COLO668 (cell line): ENCODE results near the gene GATAD2B.
"Not testable (repeated sequence)": the region's sequence is repeated elsewhere in the genome, so short reads cannot be mapped to it uniquely, and the experiment has no call there.

Source experiments
- DNase-seq: peaks from one replicate; lab custom pipeline; 2025; ENCODE audit not compliant: unreplicated experiment; lab: John Stamatoyannopoulos, UW

The GATAD2B gene

DNA sequence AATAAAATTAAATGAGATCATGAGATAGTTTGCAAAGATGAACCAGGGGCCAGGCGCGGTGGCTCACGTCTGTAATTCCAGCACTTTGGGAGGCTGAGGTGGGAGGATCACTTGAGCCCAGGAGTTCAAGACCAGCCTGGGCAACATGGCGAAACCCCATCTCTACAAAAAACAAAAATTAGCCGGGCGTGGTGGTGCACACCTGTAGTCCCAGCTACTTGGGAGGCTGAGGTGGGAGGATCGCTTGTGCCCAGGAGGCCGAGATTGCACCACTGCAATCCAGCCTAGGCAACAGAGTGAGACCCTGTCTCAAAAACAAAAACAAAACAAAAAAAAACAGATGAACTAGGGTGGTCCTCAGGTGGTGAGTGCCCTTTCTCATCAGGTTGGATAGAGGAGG is 140.1 kb downstream of the GATAD2B start:
- not testable (repeated sequence) for DNase-seq

DNA sequence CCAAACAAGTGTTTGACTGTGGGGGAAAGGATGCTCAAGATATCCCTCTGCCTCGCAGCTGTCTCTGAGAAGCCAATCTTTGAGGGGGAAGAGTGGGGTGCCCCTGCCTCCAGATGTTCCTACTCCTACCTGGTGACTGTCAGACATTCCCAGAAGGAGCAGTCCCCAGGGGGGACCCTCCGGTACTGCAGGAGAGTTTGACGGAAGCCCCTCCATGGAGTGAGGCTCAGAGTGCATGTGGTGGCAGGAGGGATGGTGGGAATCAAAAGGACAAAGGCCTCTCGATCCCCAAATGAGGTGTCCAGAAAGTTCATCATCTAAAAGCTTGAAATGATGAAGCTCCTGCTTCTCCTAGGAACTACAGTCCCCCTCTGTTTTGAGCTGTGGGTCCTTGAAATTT is 142.2 kb downstream of the GATAD2B start:
- no peak for DNase-seq

DNA sequence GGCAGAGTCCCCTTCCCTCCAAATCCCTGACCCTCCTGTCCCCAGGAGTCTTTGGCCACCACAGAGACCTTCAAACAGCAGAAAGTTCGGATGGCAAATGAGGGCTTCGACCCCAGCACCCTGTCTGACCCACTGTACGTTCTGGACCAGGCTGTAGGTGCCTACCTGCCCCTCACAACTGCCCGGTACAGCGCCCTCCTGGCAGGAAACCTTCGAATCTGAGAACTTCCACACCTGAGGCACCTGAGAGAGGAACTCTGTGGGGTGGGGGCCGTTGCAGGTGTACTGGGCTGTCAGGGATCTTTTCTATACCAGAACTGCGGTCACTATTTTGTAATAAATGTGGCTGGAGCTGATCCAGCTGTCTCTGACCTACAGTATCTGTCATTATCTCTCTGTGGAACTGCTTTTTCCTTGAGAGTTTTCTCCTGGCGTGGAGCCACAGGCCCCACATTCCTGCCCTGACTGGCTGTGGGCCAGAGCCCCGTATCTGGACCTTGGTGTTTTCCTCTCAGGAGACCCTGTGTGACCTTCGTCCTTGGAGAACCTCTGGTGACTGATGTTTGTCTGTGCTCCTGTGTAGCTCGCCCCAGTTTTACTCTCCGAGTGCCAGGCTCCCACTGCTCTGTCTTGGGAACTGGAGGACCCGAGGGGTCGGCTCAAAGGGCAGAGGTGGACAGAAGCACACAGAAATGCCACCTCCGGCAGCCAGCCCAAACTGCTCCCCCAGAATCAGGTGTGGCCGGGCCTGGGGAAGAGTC is 142.8 kb downstream of the GATAD2B start:
- DNase-seq: no peak

DNA sequence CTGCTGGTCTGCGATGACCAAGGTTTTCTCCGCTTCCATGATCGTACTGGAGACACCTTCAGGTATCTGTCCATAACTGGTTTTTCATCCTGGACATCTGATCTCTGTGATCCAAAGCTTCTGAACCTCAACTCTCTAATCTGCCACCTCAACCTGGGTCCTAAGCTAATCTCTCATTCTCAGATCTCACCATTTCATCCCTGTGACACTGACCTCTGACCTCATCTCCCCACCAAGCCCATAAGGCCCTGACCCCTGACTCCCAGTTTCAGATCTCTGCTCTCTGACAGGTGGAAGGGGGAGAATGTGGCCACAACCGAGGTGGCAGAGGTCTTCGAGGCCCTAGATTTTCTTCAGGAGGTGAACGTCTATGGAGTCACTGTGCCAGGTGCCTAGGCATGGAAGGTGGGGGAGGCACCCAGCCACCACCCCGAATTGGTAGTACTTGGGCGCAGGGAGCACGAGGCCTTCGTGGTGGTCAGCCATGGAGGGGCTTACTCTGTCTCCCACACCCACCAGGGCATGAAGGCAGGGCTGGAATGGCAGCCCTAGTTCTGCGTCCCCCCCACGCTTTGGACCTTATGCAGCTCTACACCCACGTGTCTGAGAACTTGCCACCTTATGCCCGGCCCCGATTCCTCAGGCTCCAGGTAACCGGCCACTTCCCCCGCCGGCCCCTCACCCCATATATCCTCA is 143.8 kb downstream of the GATAD2B start:
- no peak for DNase-seq

DNA sequence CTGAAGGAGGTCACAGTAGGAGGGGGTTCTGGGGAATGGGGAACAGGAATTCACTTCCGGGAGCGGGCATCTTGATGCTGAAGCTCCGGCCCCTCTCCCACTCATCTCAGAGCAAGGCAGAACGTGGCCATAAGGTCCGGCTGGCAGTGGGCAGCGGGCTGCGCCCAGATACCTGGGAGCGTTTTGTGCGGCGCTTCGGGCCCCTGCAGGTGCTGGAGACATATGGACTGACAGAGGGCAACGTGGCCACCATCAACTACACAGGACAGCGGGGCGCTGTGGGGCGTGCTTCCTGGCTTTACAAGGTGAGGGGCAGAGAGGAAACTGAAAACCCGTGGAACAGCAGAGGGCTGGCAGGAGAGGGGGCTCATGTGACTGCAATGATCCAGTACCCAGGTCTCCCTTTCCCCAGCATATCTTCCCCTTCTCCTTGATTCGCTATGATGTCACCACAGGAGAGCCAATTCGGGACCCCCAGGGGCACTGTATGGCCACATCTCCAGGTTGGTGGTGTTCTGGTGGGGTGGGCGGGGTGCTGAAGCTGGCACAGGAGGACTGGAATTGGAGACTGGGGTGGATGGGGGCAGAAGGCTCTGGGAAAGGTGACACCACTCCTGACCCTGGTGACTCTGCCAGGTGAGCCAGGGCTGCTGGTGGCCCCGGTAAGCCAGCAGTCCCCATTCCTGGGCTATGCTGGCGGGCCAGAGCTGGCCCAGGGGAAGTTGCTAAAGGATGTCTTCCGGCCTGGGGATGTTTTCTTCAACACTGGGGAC is 144.5 kb downstream of the GATAD2B start:
- DNase-seq: no peak

DNA sequence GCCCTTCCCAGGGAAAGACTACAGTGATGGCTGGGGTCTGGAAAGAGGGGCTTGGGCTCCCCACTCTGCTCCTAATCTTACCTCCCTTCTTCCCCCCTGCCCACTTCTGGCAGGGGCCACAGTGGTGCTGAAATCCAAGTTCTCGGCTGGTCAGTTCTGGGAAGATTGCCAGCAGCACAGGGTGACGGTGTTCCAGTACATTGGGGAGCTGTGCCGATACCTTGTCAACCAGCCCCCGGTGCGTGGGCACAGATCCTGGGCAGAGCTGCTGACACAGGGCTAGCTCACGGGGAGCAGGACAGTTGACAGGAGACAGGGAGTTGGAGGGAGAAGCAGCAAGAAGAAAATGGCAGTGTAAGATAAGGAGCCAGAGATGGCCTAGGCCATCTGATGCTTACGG is 145.1 kb downstream of the GATAD2B start:
- DNase-seq: no peak

DNA sequence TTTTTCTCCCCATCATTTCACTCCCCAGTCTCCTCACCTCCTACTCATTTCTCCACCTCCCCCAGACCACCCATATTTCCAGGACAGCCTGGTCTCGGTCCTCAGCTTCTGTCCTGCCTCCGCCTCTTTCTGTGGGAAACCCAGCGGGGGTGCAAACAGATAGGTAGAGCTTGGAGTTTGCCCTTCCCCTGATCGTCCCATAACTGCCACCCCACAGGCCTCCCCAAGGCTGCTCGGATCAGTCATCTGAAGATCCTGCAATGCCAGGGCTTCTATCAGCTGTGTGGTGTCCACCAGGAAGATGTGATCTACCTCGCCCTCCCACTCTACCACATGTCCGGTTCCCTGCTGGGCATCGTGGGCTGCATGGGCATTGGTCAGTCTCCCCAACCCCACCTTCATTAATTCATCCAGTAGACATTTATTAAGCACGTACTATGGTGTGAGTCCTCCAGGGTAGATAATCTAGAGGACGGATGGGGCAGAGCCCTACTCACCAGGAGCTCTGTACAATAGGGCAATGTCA is 145.9 kb downstream of the GATAD2B start:
- DNase-seq: no peak

DNA sequence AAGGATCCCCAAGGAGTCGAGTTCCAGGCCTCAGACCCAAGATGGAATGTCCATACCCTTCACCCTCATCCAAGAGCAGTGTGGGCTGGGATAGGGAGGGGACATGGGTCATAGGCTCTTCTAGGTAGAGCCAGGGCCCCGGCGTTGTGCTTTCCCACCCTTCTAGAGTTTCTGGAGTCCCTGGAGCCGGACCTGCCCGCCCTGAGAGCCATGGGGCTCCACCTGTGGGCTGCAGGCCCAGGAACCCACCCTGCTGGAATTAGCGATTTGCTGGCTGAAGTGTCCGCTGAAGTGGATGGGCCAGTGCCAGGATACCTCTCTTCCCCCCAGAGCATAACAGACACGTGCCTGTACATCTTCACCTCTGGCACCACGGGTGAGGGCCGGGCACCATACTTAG is 146.4 kb downstream of the GATAD2B start:
- DNase-seq: no peak

DNA sequence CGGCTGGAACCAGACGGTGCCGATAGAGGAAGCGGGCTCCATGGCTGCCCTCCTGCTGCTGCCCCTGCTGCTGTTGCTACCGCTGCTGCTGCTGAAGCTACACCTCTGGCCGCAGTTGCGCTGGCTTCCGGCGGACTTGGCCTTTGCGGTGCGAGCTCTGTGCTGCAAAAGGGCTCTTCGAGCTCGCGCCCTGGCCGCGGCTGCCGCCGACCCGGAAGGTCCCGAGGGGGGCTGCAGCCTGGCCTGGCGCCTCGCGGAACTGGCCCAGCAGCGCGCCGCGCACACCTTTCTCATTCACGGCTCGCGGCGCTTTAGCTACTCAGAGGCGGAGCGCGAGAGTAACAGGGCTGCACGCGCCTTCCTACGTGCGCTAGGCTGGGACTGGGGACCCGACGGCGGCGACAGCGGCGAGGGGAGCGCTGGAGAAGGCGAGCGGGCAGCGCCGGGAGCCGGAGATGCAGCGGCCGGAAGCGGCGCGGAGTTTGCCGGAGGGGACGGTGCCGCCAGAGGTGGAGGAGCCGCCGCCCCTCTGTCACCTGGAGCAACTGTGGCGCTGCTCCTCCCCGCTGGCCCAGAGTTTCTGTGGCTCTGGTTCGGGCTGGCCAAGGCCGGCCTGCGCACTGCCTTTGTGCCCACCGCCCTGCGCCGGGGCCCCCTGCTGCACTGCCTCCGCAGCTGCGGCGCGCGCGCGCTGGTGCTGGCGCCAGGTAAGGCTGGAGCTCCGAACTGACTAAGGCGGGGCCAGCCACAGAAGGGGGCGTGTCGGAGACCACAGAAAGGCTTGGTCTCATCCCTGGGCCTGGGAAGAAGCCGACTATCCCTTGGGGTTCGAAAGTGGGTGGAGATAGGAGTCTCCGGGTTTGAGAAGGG is 147.1 kb downstream of the GATAD2B start:
- peak; percentile 90 for DNase-seq

DNA sequence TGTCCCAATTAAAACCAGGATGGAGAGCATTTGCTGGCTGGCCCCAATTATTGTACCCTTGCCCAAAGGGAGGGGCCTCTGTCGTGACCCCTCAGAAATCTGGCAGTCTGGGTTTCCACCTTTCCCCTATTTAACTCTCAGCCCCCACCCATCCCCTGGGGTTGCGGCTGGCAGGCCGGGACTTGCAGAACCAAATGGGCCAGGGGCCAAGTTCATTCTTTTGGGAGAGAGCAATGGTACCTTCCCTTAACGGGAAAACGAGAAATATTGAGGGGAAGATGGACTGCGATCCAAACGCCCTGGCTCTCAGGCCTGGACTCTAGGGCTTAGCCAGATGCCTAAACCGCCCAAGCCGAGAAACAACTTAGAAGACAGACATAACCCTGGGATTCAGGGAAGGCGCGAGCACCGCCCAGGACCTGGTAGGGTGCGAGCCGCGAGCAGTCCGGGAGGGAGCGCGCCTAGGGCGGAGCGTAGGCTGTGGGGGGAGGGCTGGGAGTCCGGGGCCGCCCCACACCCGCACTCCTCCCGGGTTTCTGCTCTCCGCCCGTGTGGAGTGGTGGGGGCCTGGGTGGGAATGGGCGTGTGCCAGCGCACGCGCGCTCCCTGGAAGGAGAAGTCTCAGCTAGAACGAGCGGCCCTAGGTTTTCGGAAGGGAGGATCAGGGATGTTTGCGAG is 147.9 kb downstream of the GATAD2B start, which contains the start of gene SLC27A3:
SLC27A3 (plus strand) TSS at position 628 of the 678 bp plus-strand sequence. CDS start 91 bp downstream, outside the sequence.
- DNase-seq: peak; percentile 79

DNA sequence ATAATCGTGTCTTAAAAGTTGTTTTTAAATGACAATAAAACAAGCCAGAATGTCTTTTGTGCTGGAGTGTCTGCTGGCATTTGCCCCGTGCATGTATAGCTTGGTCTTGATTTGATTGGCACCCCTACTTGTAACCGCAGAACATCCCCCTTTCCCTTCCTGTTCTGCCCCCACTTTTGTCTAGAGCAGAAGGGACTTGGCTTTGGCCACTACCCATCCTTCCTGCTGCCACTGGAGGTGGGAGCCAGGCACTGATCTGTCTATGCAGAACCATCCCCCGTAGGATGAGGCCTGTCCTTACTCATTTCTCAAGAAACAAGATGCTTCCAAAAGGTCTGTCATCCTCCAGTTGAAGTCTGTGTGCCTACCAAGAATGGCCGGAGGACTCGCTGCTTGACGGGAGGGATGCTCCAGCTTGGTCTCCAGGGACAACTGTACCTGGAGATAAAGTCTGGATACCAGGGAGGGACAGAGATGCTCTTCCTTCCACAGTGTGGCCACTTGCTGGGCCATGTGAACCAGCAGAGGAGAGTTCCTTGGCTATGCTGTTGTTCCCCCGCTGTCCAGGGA is 148.7 kb downstream of the GATAD2B start:
- no peak for DNase-seq

DNA sequence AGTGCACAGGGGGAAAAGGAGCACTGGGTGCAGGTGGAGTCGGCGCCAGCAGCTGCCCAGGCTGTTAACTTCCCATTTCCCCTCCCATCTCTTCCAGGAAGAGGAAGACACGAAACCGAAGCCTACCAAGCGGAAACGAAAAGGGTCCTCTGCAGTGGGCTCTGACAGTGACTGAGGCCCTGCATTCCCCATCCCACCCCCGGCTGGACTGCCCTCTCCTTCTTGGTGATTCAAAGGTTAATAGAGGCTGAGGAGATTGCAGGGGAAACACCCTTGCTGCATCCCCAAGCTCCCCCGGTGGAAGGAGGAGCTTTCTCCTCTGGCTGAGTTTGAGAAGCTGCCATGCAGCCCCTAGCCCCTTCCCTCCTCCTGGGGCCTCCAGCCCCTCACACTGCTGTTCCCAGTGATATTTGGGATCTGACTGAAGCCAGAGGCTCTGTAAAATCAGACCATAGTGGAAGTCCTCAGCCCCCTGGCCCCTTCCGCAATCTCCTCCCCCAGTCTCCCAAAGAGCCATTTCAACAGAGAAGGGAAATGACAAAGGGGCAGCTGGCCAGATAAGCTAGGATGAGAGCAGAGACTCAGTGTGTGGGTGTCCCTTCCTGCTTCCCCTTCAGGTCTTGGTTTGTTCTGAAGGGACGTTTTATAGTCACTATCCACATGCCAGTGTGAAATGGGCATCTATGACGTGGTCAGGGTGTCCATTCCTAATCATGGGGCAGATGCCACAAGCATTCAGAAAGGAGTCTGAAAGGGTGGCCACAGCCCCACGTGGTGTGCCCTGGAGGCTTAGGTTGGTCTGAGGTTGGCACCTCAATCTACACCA is 149.5 kb downstream of the GATAD2B start:
- DNase-seq: no peak

DNA sequence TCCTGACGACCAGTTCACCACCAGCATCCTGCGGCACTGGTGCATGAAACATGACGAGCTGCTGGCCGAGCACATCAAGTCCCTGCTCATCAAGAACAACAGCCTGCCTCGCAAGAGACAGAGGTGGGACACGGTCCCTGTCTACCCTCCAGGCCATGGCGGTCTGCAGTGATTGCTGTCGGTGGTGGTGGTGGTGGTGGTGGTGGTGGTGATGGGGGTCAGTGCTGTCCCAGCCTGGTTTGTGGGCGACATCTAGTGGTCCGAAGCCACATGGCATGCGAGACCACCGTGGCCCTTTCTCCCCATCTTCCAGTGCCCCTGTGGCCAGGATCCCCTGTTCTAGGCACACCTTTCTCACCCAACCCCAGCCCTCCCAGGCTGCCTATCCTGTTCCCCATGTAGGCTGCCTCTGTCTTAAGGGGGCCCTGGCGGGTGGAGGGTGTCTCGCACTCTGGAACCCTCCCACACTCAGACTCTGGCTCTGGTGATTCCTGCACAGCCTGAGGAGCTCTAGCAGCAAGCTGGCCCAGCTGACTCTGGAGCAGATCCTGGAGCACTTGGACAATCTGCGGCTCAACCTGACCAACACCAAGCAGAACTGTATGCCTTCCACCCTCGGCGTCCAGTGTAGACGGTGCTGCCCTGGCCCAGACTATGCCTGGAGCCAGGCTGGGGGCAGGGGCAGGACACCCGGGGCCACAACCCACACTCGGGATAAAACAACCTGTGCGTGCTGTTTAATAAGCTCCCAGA is 150.8 kb downstream of the GATAD2B start:
- DNase-seq: peak; percentile 12

DNA sequence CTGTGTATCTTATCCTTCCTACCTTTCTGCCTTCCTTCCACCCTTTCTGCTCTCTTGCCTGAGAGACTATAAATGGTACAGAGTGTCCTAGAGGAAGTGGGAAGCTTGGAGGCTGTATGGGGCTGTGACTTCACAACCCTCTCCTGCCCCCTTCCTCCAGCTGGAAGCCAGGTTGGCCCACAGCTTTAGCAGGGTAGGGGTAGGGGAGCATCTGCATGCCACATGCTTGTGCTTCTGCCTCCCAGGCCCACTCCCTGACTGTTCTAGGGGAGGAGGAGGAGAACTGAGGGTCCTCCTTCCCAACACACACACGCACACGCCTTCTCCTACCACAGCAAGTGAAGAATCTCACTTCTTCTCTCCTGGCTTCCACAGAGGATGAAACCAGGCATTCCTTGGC is 151.5 kb downstream of the GATAD2B start:
- no peak for DNase-seq

DNA sequence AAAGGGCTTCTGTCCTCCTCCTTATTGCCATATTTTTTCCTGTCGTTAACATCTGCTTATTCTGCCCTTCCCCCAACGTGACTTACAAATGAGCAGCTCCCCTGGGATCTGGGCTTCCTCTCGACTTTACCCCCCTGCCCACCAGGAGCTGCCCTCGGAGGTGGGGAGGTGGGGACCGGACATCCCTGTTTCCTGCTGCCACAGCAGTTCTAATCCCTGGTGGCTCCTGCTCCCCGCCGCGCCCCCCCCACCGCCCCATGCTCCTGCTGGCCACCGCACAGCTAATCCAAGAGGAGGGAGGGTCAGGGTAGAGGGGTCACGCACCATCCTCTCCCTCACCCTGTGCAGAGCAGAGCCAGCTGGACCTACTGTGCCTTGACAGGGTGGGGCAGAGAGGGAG is 152.0 kb downstream of the GATAD2B start:
- no peak for DNase-seq

DNA sequence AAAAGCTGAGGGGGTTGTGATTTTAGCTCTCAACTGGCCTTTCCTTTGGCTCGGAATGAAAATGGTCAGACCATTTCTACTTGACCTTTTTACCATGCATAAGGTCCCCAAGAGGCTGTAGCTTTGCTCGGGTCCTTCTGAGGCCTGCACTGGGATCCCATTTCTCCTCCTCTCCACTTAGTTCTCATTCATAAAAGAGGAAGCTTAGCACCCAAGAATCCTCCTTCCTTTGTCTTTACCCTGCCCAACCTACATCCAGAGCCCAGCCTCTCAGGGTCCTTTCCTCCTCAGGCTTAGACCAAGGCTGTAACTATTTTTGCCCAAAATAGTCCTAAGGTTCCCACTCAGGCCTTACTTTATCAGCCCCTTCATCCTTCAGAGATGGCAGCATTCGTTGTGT is 153.6 kb downstream of the GATAD2B start:
- no peak for DNase-seq

DNA sequence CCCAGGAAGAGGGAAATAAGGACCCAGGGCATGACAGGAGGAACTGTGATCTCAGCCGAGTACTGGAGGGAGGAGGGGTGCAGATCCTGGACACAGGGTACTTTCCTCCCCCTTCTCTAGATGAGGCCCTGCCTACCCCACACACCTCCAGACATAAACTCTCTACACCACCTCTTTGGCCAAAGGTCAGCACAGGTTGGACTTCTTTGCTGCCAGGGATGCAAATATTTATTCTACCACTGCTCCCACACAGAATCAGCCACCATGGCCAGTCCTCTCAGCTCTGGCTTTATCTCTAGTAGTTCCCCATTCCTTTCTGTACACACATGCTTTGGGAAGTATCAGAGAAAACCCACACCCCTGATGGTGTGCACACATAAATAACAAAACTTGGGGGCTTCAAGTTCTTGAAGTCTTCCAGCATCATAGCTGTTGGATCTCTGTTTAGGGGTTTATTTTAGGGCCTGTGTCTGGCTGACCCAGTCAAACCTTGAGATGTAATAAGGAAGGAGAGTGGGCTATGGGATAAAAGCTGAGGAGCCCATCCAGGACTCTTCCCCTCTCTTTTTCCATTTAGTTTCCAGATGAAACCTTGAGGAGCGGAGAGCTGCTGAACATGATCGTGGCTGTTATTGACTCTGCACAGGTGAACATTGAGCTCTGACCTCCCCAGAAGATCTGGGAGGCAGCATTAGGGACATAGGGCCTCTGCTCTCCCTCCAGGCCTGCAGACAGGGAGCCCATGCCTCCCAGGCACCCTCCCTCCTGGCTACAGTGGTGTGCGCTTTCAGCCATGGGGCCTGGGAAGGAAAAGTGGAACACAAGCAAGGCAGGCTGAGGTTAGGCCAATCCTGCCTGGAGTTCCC is 154.2 kb downstream of the GATAD2B start:
- DNase-seq: no peak
